Caki2 (cell line): ENCODE results near the gene APOL3. TPM values are rescaled to one million over a fixed set of nuclear protein-coding genes. Genes with fewer than 3 reads are reported as not detected.
"Not testable (repeated sequence)": the region's sequence is repeated elsewhere in the genome, so short reads cannot be mapped to it uniquely, and the experiment has no call there.

ENCODE experiments used
- DNase-seq: peaks from one replicate; pipeline ENCODE4 v3.0.0-alpha.2; 2015; ENCODE audit warnings: low read depth
- in situ Hi-C: cut with HindIII; loops from 2 replicates; pipeline ENCODE4 v1.10.0; 2016; ENCODE audit warnings: low sequenced_read_pairs, low pct_unique_long_range_greater_than_20kb, mixed read lengths
- total RNA-seq: library from RNA; depleted of rRNA; stranded (reverse); fragments of >200 nt; shearing (Covaris generic); gene quantifications from 2 replicates; pipeline ENCODE4 v1.2.3, GENCODE V29; 2014; ENCODE audit warnings: low replicate concordance

APOL3 gene
- total RNA-seq, 1 experiment from 2014 or later = 2.3 TPM

- in situ Hi-C loops = no loop called here
- no peak for DNase-seq
Measured at GRCh38 chr22:36196254-36197064, 35.9 kb upstream of the APOL3 start.

GRCh38 chr22:36194971-36195370 is 34.4 kb upstream of the APOL3 start:
- in situ Hi-C loops = no loop called here
- DNase-seq = peak; percentile 61

- in situ Hi-C loops = no loop called here
Measured at GRCh38 chr22:36194385-36194784, 33.8 kb upstream of the APOL3 start.

GRCh38 chr22:36193577-36193976 is 33.0 kb upstream of the APOL3 start:
- DNase-seq = no peak
- in situ Hi-C loops = no loop called here

More at GRCh38 chr22:36194385-36194784, 33.8 kb upstream of the APOL3 start:
- no peak for DNase-seq

GRCh38 chr22:36193171-36193570 is 32.6 kb upstream of the APOL3 start:
- in situ Hi-C loops = no loop called here
- no peak for DNase-seq

- no peak for DNase-seq
- in situ Hi-C loops = no loop called here
Measured at GRCh38 chr22:36192542-36192941, 32.0 kb upstream of the APOL3 start.

- in situ Hi-C loops = no loop called here
- no peak for DNase-seq
Measured at GRCh38 chr22:36191106-36191836, 30.7 kb upstream of the APOL3 start.

GRCh38 chr22:36187862-36188261 is 27.3 kb upstream of the APOL3 start:
- in situ Hi-C loops, DNase-seq: not testable (repeated sequence)

- in situ Hi-C loops = no loop called here
- DNase-seq = no peak
Measured at GRCh38 chr22:36185828-36186624, 25.5 kb upstream of the APOL3 start.

- in situ Hi-C loops = no loop called here
- no peak for DNase-seq
Measured at GRCh38 chr22:36184433-36185025, 24.0 kb upstream of the APOL3 start.

GRCh38 chr22:36183446-36183845 is 22.9 kb upstream of the APOL3 start:
- no peak for DNase-seq
- in situ Hi-C loops = no loop called here

- no peak for DNase-seq
- in situ Hi-C loops = no loop called here
Measured at GRCh38 chr22:36182857-36183256, 22.3 kb upstream of the APOL3 start.

- in situ Hi-C loops = no loop called here
- no peak for DNase-seq
Measured at GRCh38 chr22:36182056-36182455, 21.5 kb upstream of the APOL3 start.

- in situ Hi-C loops = no loop called here
- no peak for DNase-seq
Measured at GRCh38 chr22:36180928-36181327, 20.4 kb upstream of the APOL3 start.

- in situ Hi-C loops = no loop called here
- peak; percentile 19 for DNase-seq
Measured at GRCh38 chr22:36180038-36180880, 19.7 kb upstream of the APOL3 start.

- DNase-seq = no peak
- in situ Hi-C loops = no loop called here
Measured at GRCh38 chr22:36177160-36177559, 16.6 kb upstream of the APOL3 start.

GRCh38 chr22:36175892-36176291 is 15.3 kb upstream of the APOL3 start:
- DNase-seq = no peak
- in situ Hi-C loops = no loop called here

- DNase-seq = no peak
- in situ Hi-C loops = no loop called here
Measured at GRCh38 chr22:36171941-36172340, 11.4 kb upstream of the APOL3 start.
